GM20000 (cell line): ENCODE data around the gene HOXA9.

Experiments used
- DNase-seq: peaks from one replicate; pipeline ENCODE4 v3.0.0; 2012; ENCODE audit warnings: low spot score
- TF ChIP-seq, protein P1 (sequence below): IDR thresholded peaks from 2 replicates; pipeline ENCODE4 v1.5.1; 2012; ENCODE audit warnings: mild to moderate bottlenecking, control low read depth; ENCODE audit errors: extremely low read depth, missing control alignments

The HOXA9 gene

GRCh38 chr7:27134392-27134791, 30.9 kb downstream of the HOXA9 start:
- no peak for DNase-seq
- TF ChIP-seq, protein P1, sequence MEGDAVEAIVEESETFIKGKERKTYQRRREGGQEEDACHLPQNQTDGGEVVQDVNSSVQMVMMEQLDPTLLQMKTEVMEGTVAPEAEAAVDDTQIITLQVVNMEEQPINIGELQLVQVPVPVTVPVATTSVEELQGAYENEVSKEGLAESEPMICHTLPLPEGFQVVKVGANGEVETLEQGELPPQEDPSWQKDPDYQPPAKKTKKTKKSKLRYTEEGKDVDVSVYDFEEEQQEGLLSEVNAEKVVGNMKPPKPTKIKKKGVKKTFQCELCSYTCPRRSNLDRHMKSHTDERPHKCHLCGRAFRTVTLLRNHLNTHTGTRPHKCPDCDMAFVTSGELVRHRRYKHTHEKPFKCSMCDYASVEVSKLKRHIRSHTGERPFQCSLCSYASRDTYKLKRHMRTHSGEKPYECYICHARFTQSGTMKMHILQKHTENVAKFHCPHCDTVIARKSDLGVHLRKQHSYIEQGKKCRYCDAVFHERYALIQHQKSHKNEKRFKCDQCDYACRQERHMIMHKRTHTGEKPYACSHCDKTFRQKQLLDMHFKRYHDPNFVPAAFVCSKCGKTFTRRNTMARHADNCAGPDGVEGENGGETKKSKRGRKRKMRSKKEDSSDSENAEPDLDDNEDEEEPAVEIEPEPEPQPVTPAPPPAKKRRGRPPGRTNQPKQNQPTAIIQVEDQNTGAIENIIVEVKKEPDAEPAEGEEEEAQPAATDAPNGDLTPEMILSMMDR: no peak

DNA sequence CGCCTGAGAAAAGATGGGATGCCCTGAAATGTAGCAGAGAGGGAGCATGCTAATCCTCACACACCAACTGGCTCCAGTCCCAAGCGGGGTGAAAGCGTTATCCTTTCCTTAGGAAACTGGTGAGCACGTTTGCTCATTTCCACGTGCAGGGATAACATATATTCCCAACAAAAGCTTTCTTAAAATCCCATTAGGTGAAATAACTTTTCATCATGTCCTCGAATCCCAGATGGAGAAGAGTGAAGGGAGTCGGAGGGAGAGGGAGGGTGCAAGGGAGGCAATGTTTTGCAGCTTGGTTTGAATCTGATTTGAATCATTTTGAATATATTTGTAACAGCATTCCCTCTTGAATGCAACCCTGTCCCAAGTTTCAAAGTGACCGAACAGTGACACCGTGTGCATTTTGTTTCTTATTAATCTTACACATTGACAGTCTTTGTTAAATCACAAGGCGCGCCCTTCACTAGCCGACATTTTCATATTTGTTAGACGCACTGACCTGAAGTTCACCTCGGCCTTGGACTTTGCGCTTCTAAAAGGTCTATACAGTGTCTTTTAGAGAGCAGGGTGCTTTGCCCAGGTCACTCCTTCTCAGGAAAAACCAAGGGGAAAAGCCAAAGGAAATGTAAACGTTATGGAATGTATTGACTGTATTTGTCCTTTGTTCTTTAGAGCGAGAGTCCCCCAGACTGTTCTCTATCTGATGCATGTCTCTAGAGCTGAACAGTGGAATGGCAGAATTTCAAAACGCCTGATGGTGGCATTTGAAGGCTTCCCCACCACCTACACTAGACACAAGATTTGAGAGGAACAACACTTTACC, 31.7 kb downstream of the HOXA9 start:
- DNase-seq: no peak
- TF ChIP-seq, protein P1: no peak

DNA sequence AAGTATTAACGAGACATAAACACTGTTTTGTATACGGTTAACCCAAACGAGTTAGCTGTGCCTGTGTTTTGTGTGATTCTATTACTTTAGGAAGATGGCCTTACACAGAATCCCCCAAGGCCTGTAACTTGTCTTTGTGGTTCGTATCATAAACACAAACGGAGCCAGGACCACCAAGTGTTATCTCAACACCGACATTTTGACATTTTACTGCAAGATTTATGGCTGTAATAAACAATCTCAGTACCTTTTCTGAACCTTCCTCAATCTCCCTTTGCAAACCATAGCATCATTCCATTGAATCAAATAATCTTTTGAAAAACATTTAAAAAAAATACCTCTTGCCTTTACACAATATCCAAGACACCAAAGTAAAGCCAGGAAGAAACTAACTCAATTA, 32.4 kb downstream of the HOXA9 start:
- DNase-seq: no peak
- TF ChIP-seq, protein P1: no peak

DNA sequence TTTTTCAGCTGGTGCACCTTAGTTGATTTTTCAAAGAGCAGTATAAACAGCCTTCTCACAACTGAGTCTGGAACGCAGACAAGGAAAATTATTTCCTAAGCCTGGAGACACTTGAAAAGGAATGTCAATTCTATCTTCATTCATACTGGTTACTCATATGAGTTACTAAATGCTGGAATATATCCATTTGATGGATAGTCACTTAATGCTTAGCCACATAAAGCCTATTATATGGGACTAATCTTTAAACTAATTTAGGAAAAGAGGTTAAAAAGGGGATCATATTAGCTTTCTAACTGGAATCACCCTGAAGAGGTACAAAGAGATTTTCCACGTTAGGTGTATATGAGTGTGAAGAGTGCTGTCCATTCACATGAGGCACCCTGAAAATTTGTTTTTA, 33.1 kb downstream of the HOXA9 start:
- no peak for DNase-seq
- TF ChIP-seq, protein P1: no peak

DNA sequence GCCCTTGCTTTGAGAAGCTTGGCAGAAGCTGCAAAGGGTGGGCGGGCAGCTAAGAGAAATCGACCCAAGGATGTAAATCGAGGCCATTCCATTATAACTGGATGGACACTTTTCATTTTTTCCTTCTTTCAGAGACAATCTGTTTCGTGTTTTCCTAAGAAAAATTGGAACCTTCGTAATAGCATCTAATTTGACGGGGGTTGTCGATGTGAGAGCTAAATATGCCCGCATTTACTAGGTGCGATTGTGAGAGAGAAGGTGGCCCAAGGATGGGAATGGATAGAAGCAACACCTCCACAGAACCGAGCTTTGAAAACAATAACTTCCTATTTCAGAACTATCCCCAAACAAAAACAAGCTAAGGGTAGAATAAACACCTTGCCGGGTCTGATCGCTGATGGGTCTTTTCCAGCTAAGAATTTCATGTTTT, 33.9 kb downstream of the HOXA9 start:
- DNase-seq: no peak
- TF ChIP-seq, protein P1: no peak

DNA sequence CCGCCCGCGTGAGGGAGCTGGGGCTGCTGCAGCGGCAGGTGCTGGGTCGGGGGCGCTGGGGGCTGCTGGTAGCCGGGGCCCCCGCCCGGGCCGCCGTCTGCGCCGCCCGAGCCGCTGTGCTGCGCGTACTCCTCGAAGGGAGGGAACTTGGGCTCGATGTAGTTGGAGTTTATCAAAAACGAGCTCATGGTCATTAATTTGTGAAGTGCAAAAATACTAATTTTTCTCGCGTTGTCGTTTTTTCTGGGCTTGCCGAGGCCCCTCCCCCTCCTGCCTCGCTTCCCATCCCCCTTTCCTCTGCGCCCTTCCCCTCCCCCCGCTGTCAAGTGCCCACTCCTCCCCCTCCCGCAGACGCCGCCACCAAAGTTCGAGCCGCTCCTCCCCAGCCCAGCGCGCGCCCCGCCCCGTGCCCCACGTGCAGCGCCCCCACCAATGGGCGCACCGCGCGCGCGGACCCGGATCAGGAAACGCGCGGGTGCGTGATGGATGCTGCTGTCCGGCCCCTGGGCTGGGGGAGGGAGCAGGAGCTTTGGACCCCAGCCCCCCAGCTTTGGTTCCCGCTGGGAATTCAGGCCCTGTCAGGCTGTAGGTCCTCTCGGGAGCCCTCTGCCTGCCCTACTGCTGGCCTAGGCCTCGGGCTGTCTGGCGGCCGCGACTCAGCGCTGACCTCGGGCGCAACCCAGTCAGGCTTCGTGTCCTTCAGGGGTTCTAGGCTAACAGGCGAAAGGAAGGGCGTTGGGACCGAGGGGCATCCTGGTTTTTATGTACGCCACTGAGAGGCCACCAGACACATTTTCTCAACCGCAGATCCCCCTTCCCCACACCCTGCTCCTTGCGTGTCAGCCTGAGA, 34.6 kb downstream of the HOXA9 start, which contains the start of gene HOXA4:
HOXA4 (minus strand) TSS at position 218 of the 850 bp plus-strand sequence; CDS start at position 194, 24 bp downstream.
- DNase-seq: peak; percentile 89
- TF ChIP-seq, protein P1: no peak
